ENCODE results near the gene SWI5. TPM values are rescaled to one million over a fixed set of nuclear protein-coding genes. Genes with fewer than 3 reads are reported as not detected.

The SWI5 gene
- total RNA-seq, 1 donor from 2014 or later = 18.9 TPM

DNA sequence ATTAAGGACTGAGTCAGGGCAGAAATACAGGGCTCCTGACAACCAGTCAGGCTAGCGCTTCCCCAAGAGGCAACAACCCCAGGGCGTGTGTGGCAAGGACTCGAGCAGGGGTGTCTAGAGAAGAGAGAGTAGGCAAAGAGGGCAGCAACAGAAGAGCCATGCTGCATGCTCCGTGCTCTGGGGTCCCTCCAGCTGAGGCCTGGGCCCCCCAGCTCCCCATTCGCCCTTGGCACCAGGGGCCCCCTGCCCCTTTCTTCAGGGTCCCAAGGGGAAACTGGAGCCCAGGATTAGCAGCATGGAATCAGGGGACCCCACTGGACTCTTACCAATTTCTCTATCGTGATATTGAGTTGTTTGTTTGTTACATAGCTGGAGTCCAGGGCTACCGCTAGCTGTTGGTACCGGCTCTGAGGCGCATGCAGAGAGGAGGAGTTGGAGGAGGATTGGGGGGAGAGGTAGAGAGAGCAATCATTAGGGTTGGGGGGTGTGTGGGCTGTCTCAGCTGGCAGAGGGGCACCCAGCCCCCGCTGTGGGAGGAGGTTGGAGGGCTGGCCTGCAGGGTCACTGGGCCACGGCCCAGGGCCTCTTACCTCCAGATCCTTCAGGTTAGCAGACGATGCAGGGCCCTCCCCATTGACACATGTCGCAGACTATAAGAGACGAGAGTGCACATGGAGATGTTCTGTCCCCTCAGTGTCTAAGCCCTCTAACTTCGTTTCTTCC lies 9.0 kb upstream of the SWI5 start:
- DNase-seq (no peak), ATAC-seq (no peak)
- Histone ChIP-seq H3K4me3 (no peak overlapping the region), H3K9me3 (no peaks in the 10 kb centered on the region), H3K27ac (no peak overlapping the region), H3K4me1 (no peaks in the 10 kb centered on the region), H3K27me3 (no peaks in the 10 kb centered on the region), H3K36me3 (peaks cover 78% of the 10 kb centered on the region)
- TF ChIP-seq, protein P1, sequence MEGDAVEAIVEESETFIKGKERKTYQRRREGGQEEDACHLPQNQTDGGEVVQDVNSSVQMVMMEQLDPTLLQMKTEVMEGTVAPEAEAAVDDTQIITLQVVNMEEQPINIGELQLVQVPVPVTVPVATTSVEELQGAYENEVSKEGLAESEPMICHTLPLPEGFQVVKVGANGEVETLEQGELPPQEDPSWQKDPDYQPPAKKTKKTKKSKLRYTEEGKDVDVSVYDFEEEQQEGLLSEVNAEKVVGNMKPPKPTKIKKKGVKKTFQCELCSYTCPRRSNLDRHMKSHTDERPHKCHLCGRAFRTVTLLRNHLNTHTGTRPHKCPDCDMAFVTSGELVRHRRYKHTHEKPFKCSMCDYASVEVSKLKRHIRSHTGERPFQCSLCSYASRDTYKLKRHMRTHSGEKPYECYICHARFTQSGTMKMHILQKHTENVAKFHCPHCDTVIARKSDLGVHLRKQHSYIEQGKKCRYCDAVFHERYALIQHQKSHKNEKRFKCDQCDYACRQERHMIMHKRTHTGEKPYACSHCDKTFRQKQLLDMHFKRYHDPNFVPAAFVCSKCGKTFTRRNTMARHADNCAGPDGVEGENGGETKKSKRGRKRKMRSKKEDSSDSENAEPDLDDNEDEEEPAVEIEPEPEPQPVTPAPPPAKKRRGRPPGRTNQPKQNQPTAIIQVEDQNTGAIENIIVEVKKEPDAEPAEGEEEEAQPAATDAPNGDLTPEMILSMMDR (IDR thresholded peaks at IDR 0.05) = no peak
- intact Hi-C loops (cut with DNase I) = no loop called here

DNA sequence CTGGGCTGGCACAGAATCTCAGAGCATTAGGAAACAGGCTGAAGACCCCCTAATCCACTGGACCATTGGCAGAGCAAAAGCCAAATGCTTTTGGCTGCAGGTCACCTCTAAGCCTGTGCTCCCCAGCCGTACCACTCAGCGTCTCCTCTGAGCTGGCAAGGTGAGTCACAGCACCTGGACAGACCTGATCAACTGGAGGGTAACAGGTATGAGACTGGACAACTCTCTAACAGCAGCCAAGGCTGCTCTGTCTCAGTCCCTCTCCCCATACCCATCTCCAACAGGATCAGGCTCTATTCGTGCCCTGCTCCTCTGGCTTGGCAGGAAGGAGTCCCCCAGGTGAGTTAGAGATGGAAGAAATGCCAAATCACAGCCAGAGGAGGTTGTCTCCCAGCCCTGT lies 5.0 kb upstream of the SWI5 start:
- no peaks in the 10 kb centered on the region for H3K27me3 ChIP-seq
- DNase-seq (no peak), ATAC-seq (no peak)
- no peak overlapping the region for H3K27ac ChIP-seq
- H3K9me3 ChIP-seq = no peaks in the 10 kb centered on the region
- intact Hi-C loops (cut with DNase I) = no loop called here
- peaks cover 52% of the 10 kb centered on the region for H3K36me3 ChIP-seq
- TF ChIP-seq, protein P1 (IDR thresholded peaks at IDR 0.05) = no peak
- peaks cover 9% of the 10 kb centered on the region for H3K4me1 ChIP-seq
- H3K4me3 ChIP-seq = no peak overlapping the region

DNA sequence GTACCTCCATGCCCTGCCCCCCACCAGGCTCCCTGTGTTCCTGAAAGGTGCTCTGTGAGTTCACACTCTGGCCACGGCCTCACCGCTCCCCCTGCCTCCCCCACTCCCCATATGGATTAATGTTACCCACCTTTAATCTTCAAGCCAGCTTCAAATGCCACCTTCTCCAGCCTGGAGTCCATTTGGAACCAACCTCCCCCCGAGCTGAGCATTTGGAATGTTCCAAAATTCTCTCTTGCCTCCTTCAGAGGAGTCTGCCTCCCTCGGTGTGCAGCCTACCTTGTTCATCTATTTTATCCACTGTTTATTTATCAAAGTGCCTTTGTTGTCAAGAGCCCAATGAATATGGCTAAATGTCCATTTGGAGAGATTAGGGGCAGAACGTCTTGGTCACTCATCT lies 4.6 kb upstream of the SWI5 start:
- TF ChIP-seq, protein P1 (IDR thresholded peaks at IDR 0.05) = no peak
- Histone ChIP-seq H3K27me3 (no peaks in the 10 kb centered on the region), H3K36me3 (peaks cover 49% of the 10 kb centered on the region), H3K9me3 (no peaks in the 10 kb centered on the region), H3K27ac (no peak overlapping the region), H3K4me1 (peaks cover 9% of the 10 kb centered on the region), H3K4me3 (no peak overlapping the region)
- intact Hi-C loops (cut with DNase I) = no loop called here
- no peak for DNase-seq
- no peak for ATAC-seq

DNA sequence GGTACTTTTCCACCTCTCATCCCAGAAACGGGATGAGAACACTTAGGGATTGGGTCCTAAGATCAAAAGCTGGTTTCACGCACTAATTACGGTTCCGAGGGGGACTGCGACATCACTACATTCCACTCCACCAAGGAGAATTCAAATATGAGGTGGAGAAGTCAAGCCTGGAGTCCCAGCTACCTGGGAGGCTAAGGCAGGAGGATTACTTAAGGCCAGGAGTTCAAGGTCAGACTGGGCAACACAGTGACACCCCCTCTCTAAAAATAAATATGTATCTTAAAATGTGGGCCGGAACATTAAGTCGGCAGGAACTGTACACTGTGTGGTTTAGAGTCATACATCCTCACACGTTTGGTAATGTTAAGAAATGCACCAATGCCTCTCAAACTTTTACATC lies 1.8 kb upstream of the SWI5 start:
- DNase-seq = no peak
- no peak for ATAC-seq
- Histone ChIP-seq H3K27ac (no peak overlapping the region), H3K36me3 (peaks cover 35% of the 10 kb centered on the region), H3K9me3 (no peaks in the 10 kb centered on the region), H3K27me3 (no peaks in the 10 kb centered on the region), H3K4me3 (peak overlapping the region; percentile 90), H3K4me1 (peaks cover 23% of the 10 kb centered on the region)
- intact Hi-C loops (cut with DNase I) = no loop called here
- TF ChIP-seq, protein P1 (IDR thresholded peaks at IDR 0.05) = no peak

DNA sequence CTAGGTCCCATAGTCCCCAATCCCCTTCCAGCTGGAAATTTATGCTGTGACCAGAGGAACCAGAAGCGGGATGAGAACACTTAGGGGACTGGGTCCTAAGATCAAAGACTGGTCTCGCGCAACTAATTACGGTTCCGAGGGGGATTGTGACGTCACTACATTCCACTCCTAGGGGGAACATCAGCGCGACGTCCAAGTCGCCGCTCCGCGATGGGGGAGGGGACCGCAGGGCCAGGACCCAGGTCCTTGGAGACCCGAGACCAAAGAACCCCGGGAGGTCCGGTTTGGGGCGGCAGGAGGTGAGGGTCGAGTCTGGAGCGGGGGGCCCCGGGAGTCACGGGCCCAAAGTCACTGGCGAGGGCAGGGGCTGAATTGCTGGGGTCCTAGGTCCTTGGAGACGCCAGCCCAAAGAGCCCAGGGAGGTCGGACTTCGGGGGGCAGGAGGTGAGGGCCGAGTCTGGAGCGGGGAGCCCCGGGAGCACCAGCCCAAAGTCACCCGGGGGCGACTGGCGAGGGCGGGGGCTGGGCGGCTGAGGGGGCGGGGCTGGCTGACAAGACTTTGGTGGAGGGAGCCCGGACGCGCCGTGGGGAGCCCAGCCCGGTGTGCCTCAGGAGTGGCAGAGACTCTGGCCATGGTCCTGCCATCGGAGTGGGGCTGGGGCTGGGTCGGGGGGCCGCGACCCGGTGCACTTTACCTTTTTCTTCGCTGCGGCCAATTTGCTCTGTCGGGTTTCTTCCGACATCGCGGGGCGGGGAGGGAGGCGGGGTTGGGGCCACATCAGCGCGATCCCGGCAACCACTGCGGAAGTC lies 673 bp upstream of the SWI5 start, which contains the start of gene GOLGA2:
Gene GOLGA2 (minus strand): TSS at position 810 of the 810 bp plus-strand sequence. CDS start 31 bp downstream, at position 779.
- H3K36me3 ChIP-seq = peaks cover 29% of the 10 kb centered on the region
- peak within 1 kb of the TSS; percentile 90 for H3K4me3 ChIP-seq
- intact Hi-C loops (cut with DNase I) = no loop called here
- H3K27ac ChIP-seq = peak within 1 kb of the TSS; percentile 86
- TF ChIP-seq, protein P1 (IDR thresholded peaks at IDR 0.05) = no peak
- no peaks in the 10 kb centered on the region for H3K27me3 ChIP-seq
- DNase-seq (no peak), ATAC-seq (peak; percentile 69)
- H3K4me1 ChIP-seq = peaks cover 31% of the 10 kb centered on the region
- H3K9me3 ChIP-seq = no peaks in the 10 kb centered on the region

Data from upper lobe of right lung (tissue), 1 donor.